ENCODE measurements around the gene BTNL9.

DNA sequence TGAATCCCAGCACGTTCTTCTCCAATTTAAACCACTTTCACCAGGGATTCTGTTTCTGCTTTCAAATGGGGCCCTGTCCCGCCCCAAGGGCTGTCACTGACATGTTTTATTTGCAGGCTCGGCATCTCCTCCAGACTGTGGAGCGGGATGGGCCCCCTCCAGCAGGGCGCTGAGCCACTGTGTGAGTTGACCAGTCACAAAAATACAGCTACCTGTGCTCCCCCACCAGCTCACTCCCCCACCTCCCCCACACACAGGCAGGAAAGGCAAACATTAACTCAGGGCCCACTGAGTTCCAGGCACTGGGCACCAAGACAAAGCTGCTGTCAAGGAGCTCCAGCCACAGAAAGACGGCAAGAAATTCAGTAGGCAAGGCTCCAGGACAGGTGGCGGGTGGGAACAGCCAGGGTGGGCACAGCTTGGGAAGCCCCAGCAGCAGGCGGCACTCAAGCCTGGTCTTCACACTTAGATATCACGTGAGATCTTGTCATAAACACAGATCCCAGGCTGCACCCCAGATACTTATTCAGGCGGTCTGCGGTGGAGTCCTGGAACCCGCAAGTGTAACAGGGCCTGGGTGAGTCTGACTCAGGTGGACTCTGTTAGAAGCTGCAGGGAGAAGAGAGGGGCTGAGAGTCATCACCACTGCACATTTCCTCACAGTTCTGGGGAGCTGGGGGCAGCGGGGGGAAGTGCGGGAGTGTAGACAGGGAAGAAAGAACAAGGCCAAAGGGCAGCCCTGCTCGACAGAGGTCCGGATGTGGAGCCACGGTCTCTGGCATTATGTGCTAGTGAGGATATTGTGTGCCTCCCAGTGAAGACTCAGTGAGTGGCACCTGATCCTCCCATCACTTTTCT lies 46.2 kb downstream of the BTNL9 start:
- no peak for TF ChIP-seq EP300 (IDR thresholded peaks at IDR 0.05)
- TF ChIP-seq CTCF (IDR thresholded peaks at IDR 0.05): no peak
- no peak for TF ChIP-seq MAFK (IDR thresholded peaks at IDR 0.05; ENCODE audit: partially characterized antibody)
- TF ChIP-seq RAD21 (conservative IDR thresholded peaks at IDR 0.05 in 1 of 2, IDR thresholded peaks at IDR 0.05 in 1 of 2): no peak
- TF ChIP-seq POLR2A (IDR thresholded peaks at IDR 0.05; ENCODE audit: low read length): no peak
- TF ChIP-seq RCOR1 (IDR thresholded peaks at IDR 0.05; ENCODE audit: low read depth, low read length): no peak
- TF ChIP-seq ZFP36 (IDR thresholded peaks at IDR 0.05; ENCODE audit: borderline replicate concordance, partially characterized antibody): no peak
- TF ChIP-seq MAX (IDR thresholded peaks at IDR 0.05): no peak
- no peak for TF ChIP-seq FOXS1 (CRISPR knock-in tag; IDR thresholded peaks at IDR 0.05)

Measured in A549 (cell line).